ENCODE measurements around the gene JAKMIP2.
A peak's percentile ranks its signal among the peaks of the same experiment; 100 is the strongest.

- TF ChIP-seq CTCF (IDR thresholded peaks at IDR 0.05) (0 out of 2 replicates have a peak, but pooled peaks have one; percentile 23), MAX (CRISPR knock-in tag; IDR thresholded peaks at IDR 0.05) (no peak), ZBTB21 (CRISPR knock-in tag; IDR thresholded peaks at IDR 0.05; ENCODE audit: borderline replicate concordance) (no peak), IRF2 (CRISPR knock-in tag; IDR thresholded peaks at IDR 0.05; ENCODE audit: borderline replicate concordance, low read depth) (no peak), GABPB1 (CRISPR knock-in tag; IDR thresholded peaks at IDR 0.05) (no peak)
Observed at GRCh38 chr5:147690595-147690994, 91.9 kb downstream of the JAKMIP2 start.
